ENCODE measurements around the gene TIMP2. TPM values are rescaled to one million over a fixed set of nuclear protein-coding genes. Genes with fewer than 3 reads are reported as not detected.

TIMP2 gene
- total and polyA plus RNA-seq, 2 of the 13 experiments (the other 11 are each of a cell fraction or from before 2014, with no cell fraction given), result 3.8 to 8.5 TPM

DNA sequence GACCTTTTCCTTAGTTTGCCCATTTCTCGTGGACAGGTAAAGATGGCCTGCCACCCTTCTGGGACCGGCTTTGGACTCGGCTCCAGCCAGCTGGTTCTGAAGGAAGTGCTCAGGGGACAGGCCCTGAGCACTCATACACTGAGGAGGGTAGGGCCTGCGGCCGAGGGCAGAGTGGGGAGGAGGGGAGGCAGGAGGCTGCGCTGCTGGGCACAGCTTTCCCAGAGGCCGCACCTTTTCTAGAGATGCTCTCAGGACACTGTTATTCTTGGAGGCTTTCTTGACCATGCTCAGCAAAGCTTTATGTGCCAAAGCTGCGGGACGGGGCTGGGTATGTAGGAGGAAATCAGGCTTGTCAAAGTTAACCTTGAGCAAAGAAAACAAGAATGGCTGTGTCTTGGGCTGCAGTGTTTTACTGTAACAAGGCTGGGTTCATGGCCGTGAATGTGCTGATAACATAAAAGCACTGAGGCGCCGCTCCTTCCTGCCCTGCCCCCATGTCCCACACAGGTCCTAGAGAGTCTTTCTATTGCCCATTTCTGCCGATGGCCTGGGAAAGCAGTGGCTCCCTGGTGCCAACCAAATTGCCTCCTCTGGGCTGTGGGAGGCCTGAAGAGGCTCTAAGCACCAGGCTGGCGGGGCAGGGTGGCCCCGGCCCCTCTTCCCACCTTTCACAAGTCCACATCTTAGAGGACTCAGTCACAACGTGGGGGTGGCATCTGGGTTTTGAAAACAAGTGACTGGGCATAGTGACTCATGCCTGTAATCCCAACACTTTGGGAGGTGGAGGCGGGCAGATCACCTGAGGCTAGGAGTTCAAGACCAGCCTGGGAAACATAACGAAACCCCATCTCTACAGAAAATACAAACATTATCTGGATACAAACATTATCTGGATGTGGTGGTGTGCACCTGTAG lies 22.3 kb upstream of the TIMP2 start (continued):
- TF ChIP-seq ZNF768 (CRISPR knock-in tag; IDR thresholded peaks at IDR 0.05) (no peak), TEAD2 (CRISPR knock-in tag; IDR thresholded peaks at IDR 0.05) (no peak), ZNF263 (CRISPR knock-in tag; IDR thresholded peaks at IDR 0.05) (peak; percentile 77), KLF13 (CRISPR knock-in tag; IDR thresholded peaks at IDR 0.05) (no peak), ZMYM4 (CRISPR knock-in tag; IDR thresholded peaks at IDR 0.05) (no peak; the same call in 1 of the 2 replicates), BRD4 (CRISPR knock-in tag; IDR thresholded peaks at IDR 0.05) (peak; percentile 60; the same call in 1 of the 2 replicates), SMAD1 (CRISPR knock-in tag; IDR thresholded peaks at IDR 0.05; ENCODE audit: borderline replicate concordance, low read depth) (no peak), SRF (IDR thresholded peaks at IDR 0.05; ENCODE audit: low read depth, low read length) (no peak), ZFP41 (CRISPR knock-in tag; IDR thresholded peaks at IDR 0.05; ENCODE audit: borderline replicate concordance) (no peak), SP2 (CRISPR knock-in tag; IDR thresholded peaks at IDR 0.05) (no peak), ZC3H13 (CRISPR knock-in tag; IDR thresholded peaks at IDR 0.05) (no peak), MED13 (CRISPR knock-in tag; IDR thresholded peaks at IDR 0.05) (no peak), SSRP1 (CRISPR knock-in tag; IDR thresholded peaks at IDR 0.05) (no peak), ZNF160 (CRISPR knock-in tag; IDR thresholded peaks at IDR 0.05) (no peak), ZNF282 (IDR thresholded peaks at IDR 0.05; ENCODE audit: partially characterized antibody) (no peak), PRPF4 (IDR thresholded peaks at IDR 0.05; ENCODE audit: low read depth, low read length, poor library complexity, severe bottlenecking) (no peak), KAT2B (IDR thresholded peaks at IDR 0.05; ENCODE audit: borderline replicate concordance, low read depth, low read length) (no peak), IRF1 (CRISPR knock-in tag; IDR thresholded peaks at IDR 0.05; ENCODE audit: low read depth) (no peak), ADNP (CRISPR knock-in tag; IDR thresholded peaks at IDR 0.05) (no peak), ZNF564 (CRISPR knock-in tag; IDR thresholded peaks at IDR 0.05) (no peak), SMYD3 (CRISPR knock-in tag; IDR thresholded peaks at IDR 0.05) (no peak), ZNF709 (CRISPR knock-in tag; IDR thresholded peaks at IDR 0.05) (no peak), TOE1 (CRISPR knock-in tag; IDR thresholded peaks at IDR 0.05) (no peak), HBP1 (CRISPR knock-in tag; IDR thresholded peaks at IDR 0.05; ENCODE audit: low read depth) (no peak), ZNF251 (CRISPR knock-in tag; IDR thresholded peaks at IDR 0.05) (no peak)
- TF ChIP-seq, protein P1, sequence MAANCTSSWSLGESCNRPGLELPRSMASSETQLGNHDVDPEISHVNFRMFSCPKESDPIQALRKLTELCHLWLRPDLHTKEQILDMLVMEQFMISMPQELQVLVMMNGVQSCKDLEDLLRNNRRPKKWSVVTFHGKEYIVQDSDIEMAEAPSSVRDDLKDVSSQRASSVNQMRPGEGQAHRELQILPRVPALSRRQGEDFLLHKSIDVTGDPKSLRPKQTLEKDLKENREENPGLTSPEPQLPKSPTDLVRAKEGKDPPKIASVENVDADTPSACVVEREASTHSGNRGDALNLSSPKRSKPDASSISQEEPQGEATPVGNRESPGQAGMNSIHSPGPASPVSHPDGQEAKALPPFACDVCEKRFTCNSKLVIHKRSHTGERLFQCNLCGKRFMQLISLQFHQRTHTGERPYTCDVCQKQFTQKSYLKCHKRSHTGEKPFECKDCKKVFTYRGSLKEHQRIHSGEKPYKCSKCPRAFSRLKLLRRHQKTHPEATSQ (CRISPR knock-in tag; IDR thresholded peaks at IDR 0.05; ENCODE audit: borderline replicate concordance), result no peak
- TF ChIP-seq, protein P2, sequence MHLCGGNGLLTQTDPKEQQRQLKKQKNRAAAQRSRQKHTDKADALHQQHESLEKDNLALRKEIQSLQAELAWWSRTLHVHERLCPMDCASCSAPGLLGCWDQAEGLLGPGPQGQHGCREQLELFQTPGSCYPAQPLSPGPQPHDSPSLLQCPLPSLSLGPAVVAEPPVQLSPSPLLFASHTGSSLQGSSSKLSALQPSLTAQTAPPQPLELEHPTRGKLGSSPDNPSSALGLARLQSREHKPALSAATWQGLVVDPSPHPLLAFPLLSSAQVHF (CRISPR knock-in tag; IDR thresholded peaks at IDR 0.05), result no peak
